ENCODE measurements around the gene NPAS2.

NPAS2 gene

DNA sequence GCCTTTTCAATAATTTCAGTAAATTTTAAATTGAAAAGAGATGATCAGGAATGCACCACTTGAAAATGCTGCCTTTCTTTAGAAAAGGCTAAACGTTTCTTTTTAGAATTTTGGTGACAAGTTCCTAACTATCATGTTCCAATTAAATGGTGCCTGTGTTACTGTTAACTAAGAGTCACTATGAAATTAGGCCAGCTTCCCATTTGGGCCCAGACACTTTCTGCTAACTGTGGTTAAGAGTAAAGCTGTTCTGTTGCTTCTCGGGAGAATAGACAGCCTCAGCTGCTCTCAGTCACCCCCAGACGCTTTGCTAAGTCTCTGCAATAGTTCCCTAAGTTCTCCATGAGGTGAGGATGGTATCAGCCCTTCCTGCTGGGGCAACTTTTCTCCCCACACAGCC lies 90.2 kb downstream of the NPAS2 start:
- no peak for DNase-seq

DNA sequence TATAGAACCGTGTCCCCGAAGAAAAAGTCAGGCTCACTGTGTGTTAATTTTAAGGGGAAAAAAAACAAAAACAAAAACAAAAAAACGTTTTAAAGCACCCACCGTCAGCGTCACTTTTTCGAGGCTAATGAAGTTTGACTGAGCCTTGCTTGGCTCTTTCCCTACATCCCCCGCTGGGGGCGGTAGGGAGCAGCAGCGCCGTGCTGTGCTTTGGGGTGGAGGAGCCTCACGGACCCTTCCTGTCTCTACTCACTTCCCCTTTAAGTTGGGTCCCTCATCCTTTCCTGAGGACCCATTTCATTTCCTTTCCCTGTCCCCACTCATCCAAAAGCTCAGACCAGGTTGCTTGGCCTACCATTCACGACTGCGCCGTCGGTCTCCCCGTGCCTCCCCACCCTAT lies 99.4 kb downstream of the NPAS2 start:
- DNase-seq = peak in 1 of 5 experiments; percentile 13

GRCh38 chr2:100921685-100922161 lies 101.8 kb downstream of the NPAS2 start:
- DNase-seq = no peak

DNA sequence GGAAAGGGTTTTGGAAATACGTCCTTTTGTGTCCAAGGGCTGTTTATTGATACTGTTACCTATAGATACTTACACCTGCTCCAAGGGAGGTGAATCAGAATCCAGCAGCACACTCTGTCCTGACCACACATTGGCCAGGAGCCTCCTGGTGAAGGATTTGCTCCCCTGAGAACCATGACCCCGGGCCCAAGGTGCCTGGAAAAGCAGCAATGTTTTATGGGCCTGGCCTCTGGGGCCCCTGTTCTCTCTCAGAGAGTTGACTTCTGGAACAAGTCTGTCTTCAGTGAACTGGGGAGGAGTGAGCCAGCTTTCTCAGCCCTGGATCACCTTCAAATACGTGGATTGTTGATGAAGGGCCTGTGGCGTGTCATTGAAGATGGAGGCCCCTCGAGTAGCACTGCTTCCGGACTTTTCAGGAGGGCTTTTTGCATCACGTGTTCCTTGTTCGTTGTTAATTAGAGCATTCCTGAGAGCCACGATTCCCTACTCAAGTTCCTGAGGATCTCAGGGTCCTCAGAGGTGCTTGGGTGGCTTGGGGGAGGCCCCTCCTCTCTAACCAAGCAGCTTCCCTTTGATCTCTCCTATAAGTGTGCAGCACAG lies 103.6 kb downstream of the NPAS2 start:
- DNase-seq = no peak

DNA sequence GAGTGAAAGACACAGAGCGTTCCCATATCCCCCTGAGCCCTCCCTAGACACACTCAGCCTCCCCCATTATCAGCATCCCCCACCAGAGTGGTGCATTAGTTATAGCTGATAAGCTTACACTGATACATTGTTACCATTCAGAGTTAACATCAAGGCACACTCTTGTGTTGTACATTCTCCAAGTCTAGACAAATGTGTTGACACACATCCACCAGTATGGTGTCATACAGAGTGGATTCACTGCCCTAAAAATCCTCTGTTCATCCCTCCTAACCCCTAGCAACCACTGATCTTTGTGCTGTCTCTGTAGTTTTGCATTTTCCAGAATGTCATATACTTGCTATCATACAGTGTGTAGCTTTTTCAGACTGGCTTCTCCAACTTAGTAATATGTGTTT lies 104.2 kb downstream of the NPAS2 start:
- DNase-seq = no peak

DNA sequence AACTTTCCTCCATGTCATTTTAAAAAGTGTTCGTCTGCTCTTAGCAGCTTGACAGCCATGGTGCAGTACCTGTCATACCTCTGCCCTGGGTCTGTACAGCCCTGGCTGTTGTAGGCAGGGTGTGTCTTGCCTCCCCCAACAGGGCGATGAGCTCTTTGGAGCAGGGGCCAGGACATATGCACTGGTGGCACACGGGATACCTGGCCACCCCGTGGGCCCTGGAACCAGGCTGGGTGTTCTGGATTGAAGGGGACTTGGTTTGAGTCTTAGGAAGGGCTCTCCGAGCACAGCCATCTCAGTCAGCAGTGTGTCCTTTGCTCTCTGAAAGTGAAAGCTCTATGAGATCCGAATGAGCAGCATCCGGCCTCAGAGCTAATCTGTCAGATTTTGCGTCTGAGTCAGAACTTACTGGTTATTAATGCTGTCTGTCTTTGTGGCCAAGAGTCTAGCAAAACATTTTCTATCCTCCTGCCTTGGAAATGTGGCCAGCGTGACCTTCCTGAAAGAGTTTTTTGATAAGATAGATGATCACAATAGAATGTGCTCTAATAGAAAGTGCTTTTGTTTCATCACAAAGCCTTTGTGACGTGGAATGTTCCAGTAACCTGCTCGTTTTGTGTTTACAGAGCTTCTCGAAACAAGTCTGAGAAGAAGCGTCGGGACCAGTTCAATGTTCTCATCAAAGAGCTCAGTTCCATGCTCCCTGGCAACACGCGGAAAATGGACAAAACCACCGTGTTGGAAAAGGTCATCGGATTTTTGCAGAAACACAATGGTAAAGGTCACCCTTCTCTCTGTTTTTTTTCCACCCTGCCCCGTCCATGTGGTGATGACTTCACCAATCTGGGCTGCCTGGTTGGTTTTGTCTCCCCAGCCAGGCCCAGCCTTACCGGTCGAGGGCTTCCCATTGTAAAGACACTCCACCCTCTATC lies 104.8 kb downstream of the NPAS2 start:
- DNase-seq = peak in 2 of 5 experiments; percentile 6 to 77

- no peak for DNase-seq
Observed at GRCh38 chr2:100928235-100928634, 108.3 kb downstream of the NPAS2 start.

GRCh38 chr2:100929147-100929546 lies 109.2 kb downstream of the NPAS2 start:
- DNase-seq = no peak

GRCh38 chr2:100934504-100935371 lies 114.8 kb downstream of the NPAS2 start:
- no peak for DNase-seq

- no peak for DNase-seq
Observed at GRCh38 chr2:100935372-100935752, 115.4 kb downstream of the NPAS2 start.

DNA sequence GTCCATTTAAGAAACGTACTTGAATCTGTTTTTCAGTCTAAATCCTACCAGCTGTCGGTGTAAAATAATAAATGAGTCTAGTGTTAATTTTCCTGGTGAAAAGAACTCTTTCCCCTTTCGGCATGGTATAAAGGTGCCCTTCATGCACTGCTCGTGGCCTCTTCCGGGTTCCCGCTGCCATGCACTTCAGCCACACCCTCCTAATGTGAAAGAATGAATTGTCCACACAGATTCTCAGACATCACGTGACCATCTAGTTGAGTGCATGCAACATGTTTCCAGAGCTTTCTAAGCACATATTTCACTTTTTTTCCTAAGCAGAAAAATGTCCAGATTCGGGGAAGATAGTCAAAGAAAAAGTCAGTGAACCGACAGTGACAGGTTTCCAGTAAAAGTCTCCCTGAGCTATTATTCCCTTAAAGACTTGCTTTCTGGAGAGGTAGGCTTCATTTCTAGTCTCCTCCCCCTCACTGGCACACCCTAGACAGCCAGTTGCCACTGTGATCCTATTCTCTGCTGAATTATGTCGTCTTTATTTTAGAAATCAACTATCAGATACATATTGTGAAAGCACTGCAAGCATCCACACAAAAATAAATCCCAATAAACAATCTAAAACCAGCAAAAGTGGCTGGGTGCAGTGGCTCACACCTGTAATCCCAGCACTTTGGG lies 116.3 kb downstream of the NPAS2 start:
- no peak for DNase-seq

- DNase-seq = no peak
Observed at GRCh38 chr2:100936972-100937542, 117.1 kb downstream of the NPAS2 start.

DNA sequence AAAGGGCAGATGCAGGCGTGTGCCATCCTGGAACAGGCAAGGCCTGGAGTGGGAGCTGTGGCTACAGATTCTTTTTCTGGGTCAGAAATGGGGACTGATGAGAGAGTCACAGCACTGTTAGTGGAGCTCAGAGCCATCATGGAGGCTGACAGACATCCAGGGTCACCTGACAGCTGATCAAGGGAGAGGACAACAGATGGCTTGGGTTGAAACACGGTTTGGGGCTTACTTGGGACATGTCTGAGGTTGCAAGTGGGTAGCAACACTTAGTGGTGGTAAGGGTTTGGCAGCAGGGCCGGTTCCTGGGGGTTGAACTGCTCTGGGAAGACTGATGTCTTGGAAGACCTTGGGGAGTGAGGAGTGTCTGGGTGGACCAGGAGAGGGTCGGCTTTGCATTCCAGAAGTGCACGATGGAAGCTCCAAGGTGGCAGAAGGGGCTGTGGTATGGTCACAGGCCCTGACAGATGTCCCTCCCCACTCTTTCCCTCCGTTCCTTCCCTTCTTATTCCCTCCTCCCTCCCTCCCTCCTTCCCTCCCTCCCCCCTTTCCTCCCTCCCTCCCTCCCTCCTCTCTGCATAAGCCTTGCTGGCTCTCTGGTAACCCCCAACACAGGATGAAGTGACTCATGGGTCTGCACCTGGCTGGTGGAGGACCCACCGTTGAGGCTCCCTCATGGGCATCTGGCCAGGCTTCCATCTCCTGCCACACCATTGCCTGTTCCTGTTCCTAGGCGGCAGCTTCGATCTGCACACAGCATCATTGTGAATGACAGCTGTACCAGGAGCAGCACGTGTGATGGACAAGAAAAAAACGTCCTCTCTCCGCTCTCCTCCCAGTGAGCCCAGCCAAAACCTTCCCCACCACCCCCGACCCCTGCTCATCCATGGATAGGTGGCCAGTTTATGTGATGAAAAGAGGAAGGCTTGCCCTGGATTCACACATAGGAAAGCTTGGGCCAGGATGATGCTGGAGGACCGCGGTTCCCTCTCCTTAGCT lies 118.4 kb downstream of the NPAS2 start:
- no peak for DNase-seq

GRCh38 chr2:100939445-100939844 lies 119.5 kb downstream of the NPAS2 start:
- DNase-seq = no peak

GRCh38 chr2:100940240-100940639 lies 120.3 kb downstream of the NPAS2 start:
- no peak for DNase-seq

GRCh38 chr2:100940766-100941645 lies 121.1 kb downstream of the NPAS2 start:
- DNase-seq = peak in 1 of 5 experiments; percentile 36

GRCh38 chr2:100941646-100942240 lies 121.8 kb downstream of the NPAS2 start:
- DNase-seq = peak in 1 of 5 experiments; percentile 18

DNA sequence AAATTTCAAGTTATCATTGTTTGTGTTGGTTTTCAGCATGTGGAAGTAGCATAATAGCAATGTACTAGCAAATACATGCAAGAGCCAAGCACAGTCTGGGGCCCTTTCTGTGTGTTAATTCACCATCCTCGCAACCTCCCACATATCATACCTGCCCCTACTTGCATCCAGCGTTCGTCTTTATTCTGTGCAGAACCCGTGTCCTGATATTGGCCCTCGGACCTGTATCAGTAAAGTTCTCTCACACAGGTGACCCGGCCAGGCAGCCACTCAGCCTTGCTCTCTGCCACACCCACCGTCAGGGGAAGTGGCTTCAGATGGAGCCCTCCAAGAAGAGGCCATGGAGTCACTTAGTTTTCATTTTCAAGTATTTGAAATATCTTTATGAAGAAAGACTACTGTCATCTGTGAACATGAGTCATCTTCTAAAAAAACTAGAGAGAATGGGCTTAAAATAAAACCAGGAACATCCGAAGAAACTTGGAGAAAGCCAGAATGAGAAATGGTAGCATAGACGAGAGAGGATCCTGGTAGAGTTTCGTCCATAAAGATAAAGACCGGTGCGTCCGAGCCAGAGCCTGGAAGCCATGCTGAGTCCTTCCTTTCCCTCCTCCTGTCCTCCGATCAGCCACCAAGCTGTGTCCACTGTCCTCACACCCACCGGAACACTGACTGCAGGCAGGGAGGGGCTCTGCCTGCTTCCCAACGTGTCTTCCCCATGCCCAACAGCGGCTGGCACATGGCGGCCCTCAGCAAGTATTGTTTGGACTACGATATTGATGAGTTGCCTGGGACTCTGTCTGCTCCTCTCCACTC lies 124.9 kb downstream of the NPAS2 start:
- no peak for DNase-seq

GRCh38 chr2:100945433-100945740 lies 125.4 kb downstream of the NPAS2 start:
- DNase-seq = no peak

Data from T-helper 2 cell (primary cell).